ENCODE data around the gene TIAM1.

- TF ChIP-seq CTCF (IDR thresholded peaks at IDR 0.05; ENCODE audit: low read depth, low read length) (no peak), EZH2phosphoT487 (IDR thresholded peaks at IDR 0.05; ENCODE audit: low read depth) (no peak)
Measured at GRCh38 chr21:31119199-31119598, 224.9 kb downstream of the TIAM1 start.

Data from OCI-LY3 (cell line).